Central memory CD8-positive, alpha-beta T cell (primary cell): ENCODE measurements around the gene C5orf15.

Source experiments
- ATAC-seq: fragments of 150-1000 bp; cut with Tn5 transposase; replicated peaks from 2 replicates; pipeline ENCODE4 v1.10.0; 2022; ENCODE audit warnings: mild to moderate bottlenecking, moderate FRiP score, moderate number of reproducible peaks; ENCODE audit not compliant: poor library complexity, severe bottlenecking; ENCODE audit errors: extremely low read depth
- DNase-seq, 2 donors: peaks; one replicate each; pipeline ENCODE4 v3.0.0; 2021; ENCODE audit warnings: low spot score in 2 of 2
- H3K27ac Mint-ChIP-seq: one replicate; pipeline ENCODE4 v1.8.0; 2022; ENCODE audit warnings: low read depth, mild to moderate bottlenecking, moderate library complexity, mixed read lengths
- H3K27me3 Mint-ChIP-seq: one replicate; pipeline ENCODE4 v1.8.0; 2022; ENCODE audit warnings: mixed read lengths
- H3K36me3 Mint-ChIP-seq: one replicate; pipeline ENCODE4 v1.8.0; 2022; ENCODE audit warnings: mild to moderate bottlenecking, moderate library complexity, mixed read lengths; ENCODE audit not compliant: insufficient read depth
- H3K4me1 Mint-ChIP-seq: one replicate; pipeline ENCODE4 v1.8.0; 2022; ENCODE audit warnings: mixed read lengths
- H3K4me3 Mint-ChIP-seq: one replicate; pipeline ENCODE4 v1.8.0; 2022; ENCODE audit warnings: mild to moderate bottlenecking, moderate library complexity, mixed read lengths
- H3K9me3 Mint-ChIP-seq: one replicate; pipeline ENCODE4 v1.8.0; 2022; ENCODE audit warnings: mixed read lengths

C5orf15 gene

GRCh38 chr5:133927300-133928180 is 40.9 kb downstream of the C5orf15 start:
- no peak for ATAC-seq
- peaks cover 10% of the 10 kb centered on the region for H3K4me1 Mint-ChIP-seq
- DNase-seq, result no peak
- no peak overlapping the region for H3K4me3 Mint-ChIP-seq
- H3K27ac Mint-ChIP-seq, result no peak overlapping the region
- H3K27me3 Mint-ChIP-seq, result no peaks in the 10 kb centered on the region
- H3K36me3 Mint-ChIP-seq, result peaks cover 4% of the 10 kb centered on the region
- no peaks in the 10 kb centered on the region for H3K9me3 Mint-ChIP-seq

- no peak for DNase-seq
- Mint-ChIP-seq H3K4me1 (peaks cover 10% of the 10 kb centered on the region), H3K27me3 (no peaks in the 10 kb centered on the region), H3K9me3 (no peaks in the 10 kb centered on the region), H3K27ac (no peak overlapping the region), H3K4me3 (no peak overlapping the region), H3K36me3 (peaks cover 4% of the 10 kb centered on the region)
- no peak for ATAC-seq
Observed at GRCh38 chr5:133926489-133927299, 41.7 kb downstream of the C5orf15 start.

GRCh38 chr5:133925866-133926488 is 42.4 kb downstream of the C5orf15 start:
- no peak for ATAC-seq
- DNase-seq, result no peak
- H3K27ac Mint-ChIP-seq, result no peak overlapping the region
- no peak overlapping the region for H3K4me3 Mint-ChIP-seq
- no peaks in the 10 kb centered on the region for H3K9me3 Mint-ChIP-seq
- peaks cover 10% of the 10 kb centered on the region for H3K4me1 Mint-ChIP-seq
- peaks cover 3% of the 10 kb centered on the region for H3K27me3 Mint-ChIP-seq
- peaks cover 4% of the 10 kb centered on the region for H3K36me3 Mint-ChIP-seq

- no peak overlapping the region for H3K27ac Mint-ChIP-seq
- no peak for DNase-seq
- no peak for ATAC-seq
- peaks cover 11% of the 10 kb centered on the region for H3K27me3 Mint-ChIP-seq
- H3K4me1 Mint-ChIP-seq, result peaks cover 9% of the 10 kb centered on the region
- H3K36me3 Mint-ChIP-seq, result peaks cover 4% of the 10 kb centered on the region
- no peaks in the 10 kb centered on the region for H3K9me3 Mint-ChIP-seq
- H3K4me3 Mint-ChIP-seq, result no peak overlapping the region
Observed at GRCh38 chr5:133925269-133925668, 43.2 kb downstream of the C5orf15 start.

DNA sequence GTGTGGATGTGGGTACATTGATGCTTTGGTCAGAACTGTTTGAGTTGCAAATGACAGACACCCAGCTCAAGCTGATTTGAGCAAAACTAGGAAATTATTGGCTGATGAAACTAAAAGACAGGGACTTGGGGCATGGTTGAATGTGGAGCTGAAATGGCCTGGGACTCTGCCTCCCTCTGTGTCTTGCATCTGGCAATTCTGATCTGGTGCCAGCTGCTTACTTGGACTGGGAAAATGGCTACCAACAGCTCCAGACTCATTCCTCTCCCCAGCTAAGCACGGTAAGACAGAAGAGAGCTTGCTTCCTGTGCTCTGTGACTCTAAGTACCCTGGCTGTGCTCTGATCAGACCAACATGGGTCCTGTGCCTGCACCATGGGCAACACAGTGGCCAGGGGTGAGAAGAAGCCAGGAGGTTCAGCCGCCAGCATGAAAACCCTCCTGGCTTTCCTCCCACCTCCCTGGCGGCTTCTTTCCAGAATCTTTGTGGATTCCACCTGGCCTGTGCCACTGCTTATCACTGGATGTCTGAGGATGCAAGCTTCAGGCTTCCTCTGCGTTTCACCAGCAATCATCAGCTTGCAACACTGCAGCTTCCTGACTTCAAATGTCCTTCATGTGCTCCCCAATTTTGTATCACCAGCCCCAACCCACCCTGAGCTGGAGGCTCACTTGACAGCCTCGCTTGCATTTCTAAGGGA is 44.1 kb downstream of the C5orf15 start:
- DNase-seq (no peak), ATAC-seq (no peak)
- H3K27ac Mint-ChIP-seq, result no peak overlapping the region
- peaks cover 2% of the 10 kb centered on the region for H3K36me3 Mint-ChIP-seq
- peaks cover 19% of the 10 kb centered on the region for H3K27me3 Mint-ChIP-seq
- H3K4me3 Mint-ChIP-seq, result no peak overlapping the region
- no peaks in the 10 kb centered on the region for H3K9me3 Mint-ChIP-seq
- H3K4me1 Mint-ChIP-seq, result no peaks in the 10 kb centered on the region

- ATAC-seq (no peak), DNase-seq (no peak)
- H3K9me3 Mint-ChIP-seq, result no peaks in the 10 kb centered on the region
- H3K27ac Mint-ChIP-seq, result no peak overlapping the region
- peaks cover 2% of the 10 kb centered on the region for H3K36me3 Mint-ChIP-seq
- H3K4me1 Mint-ChIP-seq, result no peaks in the 10 kb centered on the region
- H3K27me3 Mint-ChIP-seq, result peaks cover 19% of the 10 kb centered on the region
- H3K4me3 Mint-ChIP-seq, result no peak overlapping the region
Observed at GRCh38 chr5:133921979-133922378, 46.4 kb downstream of the C5orf15 start.

GRCh38 chr5:133921069-133921468 is 47.4 kb downstream of the C5orf15 start:
- Mint-ChIP-seq H3K36me3 (no peaks in the 10 kb centered on the region), H3K9me3 (no peaks in the 10 kb centered on the region), H3K27ac (no peak overlapping the region), H3K4me3 (no peak overlapping the region), H3K4me1 (no peaks in the 10 kb centered on the region), H3K27me3 (peaks cover 19% of the 10 kb centered on the region)
- ATAC-seq, result no peak
- DNase-seq, result no peak

GRCh38 chr5:133919148-133920136 is 49.0 kb downstream of the C5orf15 start:
- H3K27ac Mint-ChIP-seq, result no peak overlapping the region
- no peaks in the 10 kb centered on the region for H3K4me1 Mint-ChIP-seq

DNA sequence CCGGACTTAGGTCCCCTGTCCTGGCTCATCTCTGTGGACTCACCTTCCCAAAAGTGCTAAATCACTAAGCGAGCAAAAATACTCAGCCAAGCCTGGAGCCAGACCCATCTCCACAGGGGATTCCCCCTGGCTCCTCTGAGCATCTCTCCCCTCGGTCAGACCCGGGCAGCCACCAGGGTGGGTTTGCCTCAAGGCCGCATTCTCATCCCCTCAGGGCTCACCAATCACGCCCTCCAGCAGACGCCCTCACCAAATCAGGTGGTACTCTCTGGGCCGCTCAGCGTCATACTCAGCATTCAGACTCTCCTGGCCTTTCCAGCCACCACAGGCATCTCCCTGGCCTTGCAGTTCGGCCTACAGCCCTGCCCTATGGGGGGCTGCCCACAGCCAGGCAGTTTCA is 49.7 kb downstream of the C5orf15 start:
- Mint-ChIP-seq H3K4me1 (no peaks in the 10 kb centered on the region), H3K36me3 (no peaks in the 10 kb centered on the region), H3K9me3 (no peaks in the 10 kb centered on the region), H3K4me3 (no peak overlapping the region), H3K27me3 (peaks cover 19% of the 10 kb centered on the region), H3K27ac (no peak overlapping the region)
- ATAC-seq, result no peak
- DNase-seq, result no peak

More at GRCh38 chr5:133919148-133920136, 49.0 kb downstream of the C5orf15 start:
- H3K9me3 Mint-ChIP-seq, result no peaks in the 10 kb centered on the region
- H3K4me3 Mint-ChIP-seq, result no peak overlapping the region
- peaks cover 19% of the 10 kb centered on the region for H3K27me3 Mint-ChIP-seq
- H3K36me3 Mint-ChIP-seq, result no peaks in the 10 kb centered on the region
- DNase-seq (no peak), ATAC-seq (no peak)

DNA sequence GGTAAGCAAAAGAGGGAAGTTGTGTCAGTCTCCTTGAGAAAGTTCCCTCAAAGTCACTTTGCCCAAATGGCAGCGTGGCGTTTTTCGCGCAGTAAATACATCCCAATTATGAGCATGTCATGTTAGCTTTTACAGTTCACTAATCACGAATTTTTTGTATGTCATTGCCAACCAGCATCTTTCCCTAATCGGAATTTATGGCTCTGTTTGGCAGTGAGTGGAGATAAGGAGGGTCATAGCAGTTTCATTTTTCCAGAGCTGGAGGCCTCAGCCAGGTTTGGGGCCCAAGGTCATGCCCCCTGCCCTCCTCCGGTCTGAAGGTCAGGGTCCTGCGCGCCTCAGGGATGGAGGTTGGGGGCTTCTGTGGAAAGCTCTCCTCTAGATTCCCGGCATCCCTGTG is 50.1 kb downstream of the C5orf15 start:
- Mint-ChIP-seq H3K9me3 (no peaks in the 10 kb centered on the region), H3K4me1 (no peaks in the 10 kb centered on the region), H3K27me3 (peaks cover 19% of the 10 kb centered on the region), H3K27ac (no peak overlapping the region), H3K36me3 (no peaks in the 10 kb centered on the region), H3K4me3 (no peak overlapping the region)
- no peak for ATAC-seq
- no peak for DNase-seq

- Mint-ChIP-seq H3K27ac (no peak overlapping the region), H3K36me3 (no peaks in the 10 kb centered on the region), H3K9me3 (no peaks in the 10 kb centered on the region), H3K4me3 (no peak overlapping the region), H3K4me1 (no peaks in the 10 kb centered on the region), H3K27me3 (peaks cover 19% of the 10 kb centered on the region)
- ATAC-seq (no peak), DNase-seq (no peak)
Observed at GRCh38 chr5:133917785-133918184, 50.6 kb downstream of the C5orf15 start.
